Measurements from ENCODE around the gene MYMX.
A peak's percentile ranks its signal among the peaks of the same experiment; 100 is the strongest.

MYMX gene

DNA sequence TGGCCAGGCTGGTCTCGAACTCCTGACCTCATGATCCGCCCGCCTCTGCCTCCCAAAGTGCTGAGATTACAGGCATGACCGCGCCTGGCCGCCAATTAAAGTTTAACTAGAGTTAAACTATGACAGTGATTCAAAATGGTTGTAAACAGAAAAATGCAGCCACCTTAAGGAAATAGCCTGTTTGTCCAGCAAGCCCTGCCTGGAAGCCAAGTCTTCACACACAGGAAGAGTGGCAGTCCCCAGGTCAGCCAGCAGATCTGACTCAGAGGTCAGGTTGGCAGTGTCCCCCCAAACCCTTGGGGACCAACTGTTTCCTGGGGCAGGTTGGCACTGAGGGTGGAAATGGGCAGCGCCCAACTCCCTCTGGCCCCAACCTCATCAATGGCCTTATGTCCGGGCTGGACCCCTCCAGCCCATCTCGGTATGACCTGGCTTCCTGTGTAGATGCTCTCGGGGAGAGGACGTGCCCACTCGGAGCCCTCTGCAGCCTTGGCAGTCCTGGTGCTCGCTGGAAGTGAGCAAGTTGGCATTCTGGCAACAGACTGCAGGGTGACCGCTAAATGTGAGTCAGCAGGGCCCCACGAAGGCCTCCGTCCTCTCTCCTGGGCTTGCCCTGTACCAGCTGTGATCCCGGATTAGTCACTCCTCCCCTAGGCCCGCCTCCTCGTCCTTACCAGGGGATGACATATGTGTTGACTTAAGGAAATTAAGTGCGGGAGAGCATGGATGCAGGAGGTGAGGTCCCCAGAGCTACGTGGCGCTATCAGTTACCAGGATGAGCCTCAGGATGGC lies 20.5 kb downstream of the MYMX start:
- DNase-seq (ENCODE audit: insufficient read length) (no peak), FAIRE-seq (peak; percentile 96)
- TF ChIP-seq POLR2AphosphoS5 (IDR thresholded peaks at IDR 0.05; ENCODE audit: low read depth, low read length) = no peak
- TF ChIP-seq POLR2A (IDR thresholded peaks at IDR 0.05; ENCODE audit: low read depth, low read length) = peak; percentile 7; the same call in 1 of the 2 replicates
- TF ChIP-seq TAF1 (IDR thresholded peaks at IDR 0.05; ENCODE audit: borderline replicate concordance, low read depth, low read length) = no peak

DNA sequence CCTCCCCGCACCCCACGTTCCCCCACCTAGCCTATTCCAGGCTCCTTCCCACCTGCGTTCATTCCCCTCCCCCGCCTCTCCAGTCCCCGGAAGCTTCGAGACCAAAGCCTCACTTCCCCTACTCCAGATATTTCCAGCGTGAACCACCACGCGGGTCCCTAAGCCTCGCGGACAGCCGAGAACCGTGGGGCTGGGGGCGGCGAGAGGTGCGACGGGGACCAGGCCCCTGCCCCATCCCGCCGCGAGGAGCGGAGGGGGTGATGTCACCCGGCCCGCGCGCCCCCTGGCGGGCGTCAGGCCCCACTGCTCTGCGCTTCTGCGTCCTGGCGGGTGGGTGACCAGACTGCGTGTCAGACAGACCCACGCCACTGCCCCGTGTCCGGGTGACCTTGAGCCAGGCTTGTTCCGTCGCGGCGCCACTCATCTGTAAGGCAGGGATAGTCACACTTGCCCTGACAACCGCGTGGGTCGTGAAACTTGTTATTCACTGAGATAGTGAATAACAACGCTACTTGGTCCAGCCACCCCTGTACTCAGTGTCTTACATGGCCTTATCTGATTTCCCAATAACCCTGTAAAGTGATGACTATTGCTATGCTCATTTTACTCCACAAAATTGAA lies 21.2 kb downstream of the MYMX start:
- TF ChIP-seq POLR2A (IDR thresholded peaks at IDR 0.05; ENCODE audit: low read depth, low read length) = peak; percentile 45; the same call in 1 of the 2 replicates
- TF ChIP-seq TAF1 (IDR thresholded peaks at IDR 0.05; ENCODE audit: borderline replicate concordance, low read depth, low read length) = no peak
- no peak for TF ChIP-seq POLR2AphosphoS5 (IDR thresholded peaks at IDR 0.05; ENCODE audit: low read depth, low read length)
- FAIRE-seq (peak; percentile 82), DNase-seq (ENCODE audit: insufficient read length) (peak; percentile 84)

DNA sequence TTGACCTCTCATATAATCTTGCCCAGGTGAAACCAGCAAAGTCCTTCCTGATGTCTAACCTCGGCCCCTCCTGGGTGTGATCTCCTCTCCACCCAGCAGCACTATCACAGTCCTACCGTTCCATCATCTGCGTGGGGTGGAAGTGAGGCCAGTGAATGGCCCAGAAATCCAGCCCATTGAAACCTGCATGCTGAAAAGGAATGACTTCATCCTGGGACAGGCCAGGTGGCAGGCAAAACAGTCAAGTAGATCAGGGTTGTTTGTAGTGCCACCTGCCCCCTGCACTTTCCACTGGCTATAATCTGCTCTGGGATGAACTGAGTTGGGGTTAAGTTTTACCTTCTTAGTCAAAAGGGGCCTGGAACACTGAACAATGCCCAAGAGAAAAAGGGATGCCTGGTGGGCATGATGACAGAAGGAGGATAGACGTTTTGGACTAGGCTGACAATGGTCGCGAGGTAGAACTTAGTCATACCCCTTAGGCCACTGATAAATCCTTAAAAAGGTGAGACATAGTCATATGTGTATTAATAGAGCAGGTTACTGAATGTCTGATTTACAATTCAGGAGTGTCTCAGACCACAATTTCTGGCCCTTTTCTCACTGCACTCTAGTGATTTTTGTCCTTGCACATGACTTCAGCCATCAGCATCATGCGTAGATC lies 22.1 kb downstream of the MYMX start:
- DNase-seq (ENCODE audit: insufficient read length) (no peak), FAIRE-seq (no peak)
- no peak for TF ChIP-seq TAF1 (IDR thresholded peaks at IDR 0.05; ENCODE audit: borderline replicate concordance, low read depth, low read length)
- TF ChIP-seq POLR2A (IDR thresholded peaks at IDR 0.05; ENCODE audit: low read depth, low read length) = no peak
- TF ChIP-seq POLR2AphosphoS5 (IDR thresholded peaks at IDR 0.05; ENCODE audit: low read depth, low read length) = no peak

DNA sequence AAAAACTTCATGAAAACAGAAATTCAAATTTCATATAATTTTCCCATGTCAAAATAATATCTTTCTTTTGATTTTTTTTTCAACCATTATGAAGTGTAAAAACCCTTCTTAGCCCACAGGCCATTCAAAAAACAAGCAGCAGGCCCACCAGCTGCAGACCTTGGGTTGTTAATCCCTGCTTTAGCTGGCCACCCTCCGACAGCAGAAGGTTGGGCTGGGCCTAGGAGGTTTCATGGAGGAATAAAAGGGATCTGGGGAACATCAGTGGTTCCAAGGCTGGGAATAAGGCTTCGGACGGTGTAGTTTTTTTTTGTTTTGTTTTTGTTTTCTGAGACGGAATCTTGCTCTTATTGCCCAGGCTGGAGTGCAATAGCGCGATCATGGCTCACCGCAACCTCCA lies 26.6 kb downstream of the MYMX start:
- DNase-seq (ENCODE audit: insufficient read length) (no peak), FAIRE-seq (no peak)
- no peak for TF ChIP-seq POLR2A (IDR thresholded peaks at IDR 0.05; ENCODE audit: low read depth, low read length)
- no peak for TF ChIP-seq POLR2AphosphoS5 (IDR thresholded peaks at IDR 0.05; ENCODE audit: low read depth, low read length)
- no peak for TF ChIP-seq TAF1 (IDR thresholded peaks at IDR 0.05; ENCODE audit: borderline replicate concordance, low read depth, low read length)

DNA sequence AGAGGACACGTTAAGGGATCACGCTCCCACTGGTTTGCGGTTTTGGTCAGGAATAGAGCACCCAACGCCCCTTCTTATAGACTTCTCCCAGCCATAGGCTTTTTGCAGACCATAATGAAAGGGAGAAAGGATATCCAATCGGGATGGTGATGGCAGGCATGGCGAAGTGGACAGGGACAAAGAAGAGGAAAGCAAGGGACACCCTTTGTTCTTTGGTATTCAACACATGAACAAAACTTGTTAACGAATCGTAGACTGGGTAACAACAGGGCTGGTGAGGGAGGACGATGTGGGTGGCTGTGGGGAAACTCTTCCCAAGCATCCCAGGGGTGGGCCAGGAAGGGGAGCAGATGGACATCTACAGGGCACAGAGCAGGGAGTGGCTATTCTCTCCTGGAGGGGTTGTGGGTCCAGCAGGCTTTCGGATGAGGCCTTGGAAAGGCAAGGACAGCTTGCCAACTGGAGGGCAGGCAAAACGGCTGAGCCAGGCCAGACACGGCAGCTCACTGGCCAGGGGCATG lies 28.7 kb downstream of the MYMX start:
- DNase-seq (ENCODE audit: insufficient read length) (no peak), FAIRE-seq (peak; percentile 33)
- TF ChIP-seq POLR2A (IDR thresholded peaks at IDR 0.05; ENCODE audit: low read depth, low read length) (no peak), POLR2AphosphoS5 (IDR thresholded peaks at IDR 0.05; ENCODE audit: low read depth, low read length) (no peak), TAF1 (IDR thresholded peaks at IDR 0.05; ENCODE audit: borderline replicate concordance, low read depth, low read length) (no peak)

DNA sequence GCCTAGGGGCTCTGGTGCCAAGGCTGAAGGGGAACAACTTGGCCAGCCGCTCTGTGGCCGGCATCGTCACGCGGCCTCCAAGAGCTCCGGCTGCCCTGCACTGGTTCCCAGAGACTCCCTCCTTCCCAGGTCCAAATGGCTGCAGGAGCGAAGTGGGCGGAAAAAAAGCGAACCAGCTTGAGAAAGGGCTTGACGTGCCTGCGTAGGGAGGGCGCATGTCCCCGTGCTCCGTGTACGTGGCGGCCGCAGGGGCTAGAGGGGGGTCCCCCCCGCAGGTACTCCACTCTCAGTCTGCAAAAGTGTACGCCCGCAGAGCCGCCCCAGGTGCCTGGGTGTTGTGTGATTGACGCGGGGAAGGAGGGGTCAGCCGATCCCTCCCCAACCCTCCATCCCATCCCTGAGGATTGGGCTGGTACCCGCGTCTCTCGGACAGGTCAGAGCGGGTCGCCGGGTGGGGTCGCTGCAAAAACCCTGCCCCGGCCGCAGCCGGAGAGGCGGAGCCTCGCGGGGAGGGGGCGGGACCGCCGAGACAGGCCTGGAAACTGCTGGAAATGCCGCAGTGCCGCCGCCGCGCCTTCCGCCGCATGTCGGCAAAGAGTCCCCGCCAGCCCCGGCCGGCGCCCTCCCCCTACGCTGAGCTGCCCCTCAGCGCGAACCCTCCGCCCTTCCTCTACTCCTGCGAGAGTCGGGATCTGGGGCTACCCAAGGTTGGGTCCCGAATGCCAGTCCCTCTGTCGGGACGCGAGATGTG lies 29.4 kb downstream of the MYMX start:
- DNase-seq (ENCODE audit: insufficient read length) (peak; percentile 73), FAIRE-seq (peak; percentile 82)
- TF ChIP-seq POLR2A (IDR thresholded peaks at IDR 0.05; ENCODE audit: low read depth, low read length) (no peak), TAF1 (IDR thresholded peaks at IDR 0.05; ENCODE audit: borderline replicate concordance, low read depth, low read length) (0 out of 2 replicates have a peak, but pooled peaks have one; percentile 44)

DNA sequence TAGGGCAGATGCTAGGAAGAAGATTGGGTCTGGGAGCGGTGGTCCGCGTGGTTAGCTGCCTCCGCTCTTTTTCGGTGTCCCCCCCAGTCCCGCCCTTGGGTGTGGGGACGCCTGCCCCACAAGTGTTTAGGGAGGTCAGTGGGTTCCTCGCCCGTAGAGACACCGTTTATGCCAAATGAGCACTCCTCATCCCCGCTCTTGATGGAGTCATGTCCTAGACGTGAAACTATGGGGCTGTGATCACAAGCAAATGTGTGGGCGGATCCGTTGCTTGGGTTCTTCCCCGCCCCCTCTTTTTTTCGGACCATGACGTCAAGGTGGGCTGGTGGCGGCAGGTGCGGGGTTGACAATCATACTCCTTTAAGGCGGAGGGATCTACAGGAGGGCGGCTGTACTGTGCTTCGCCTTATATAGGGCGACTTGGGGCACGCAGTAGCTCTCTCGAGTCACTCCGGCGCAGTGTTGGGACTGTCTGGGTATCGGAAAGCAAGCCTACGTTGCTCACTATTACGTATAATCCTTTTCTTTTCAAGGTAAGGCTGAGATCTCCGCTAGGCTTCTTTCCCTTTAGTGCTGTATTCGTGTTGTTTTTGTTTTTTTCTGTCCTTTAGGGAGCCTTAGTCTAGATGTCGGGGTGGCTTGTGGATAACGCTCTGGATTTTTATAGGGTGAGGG lies 30.1 kb downstream of the MYMX start, which contains the start of gene HSP90AB1:
TSS of gene HSP90AB1 (plus strand) at position 439 of the 675 bp plus-strand sequence. CDS start 1,529 bp downstream, outside the sequence.
- DNase-seq (ENCODE audit: insufficient read length) (peak; percentile 87), FAIRE-seq (peak; percentile 91)
- TF ChIP-seq TAF1 (IDR thresholded peaks at IDR 0.05; ENCODE audit: borderline replicate concordance, low read depth, low read length) (peak; percentile 100), POLR2A (IDR thresholded peaks at IDR 0.05; ENCODE audit: low read depth, low read length) (peak; percentile 100), POLR2AphosphoS5 (IDR thresholded peaks at IDR 0.05; ENCODE audit: low read depth, low read length) (peak; percentile 100)

DNA sequence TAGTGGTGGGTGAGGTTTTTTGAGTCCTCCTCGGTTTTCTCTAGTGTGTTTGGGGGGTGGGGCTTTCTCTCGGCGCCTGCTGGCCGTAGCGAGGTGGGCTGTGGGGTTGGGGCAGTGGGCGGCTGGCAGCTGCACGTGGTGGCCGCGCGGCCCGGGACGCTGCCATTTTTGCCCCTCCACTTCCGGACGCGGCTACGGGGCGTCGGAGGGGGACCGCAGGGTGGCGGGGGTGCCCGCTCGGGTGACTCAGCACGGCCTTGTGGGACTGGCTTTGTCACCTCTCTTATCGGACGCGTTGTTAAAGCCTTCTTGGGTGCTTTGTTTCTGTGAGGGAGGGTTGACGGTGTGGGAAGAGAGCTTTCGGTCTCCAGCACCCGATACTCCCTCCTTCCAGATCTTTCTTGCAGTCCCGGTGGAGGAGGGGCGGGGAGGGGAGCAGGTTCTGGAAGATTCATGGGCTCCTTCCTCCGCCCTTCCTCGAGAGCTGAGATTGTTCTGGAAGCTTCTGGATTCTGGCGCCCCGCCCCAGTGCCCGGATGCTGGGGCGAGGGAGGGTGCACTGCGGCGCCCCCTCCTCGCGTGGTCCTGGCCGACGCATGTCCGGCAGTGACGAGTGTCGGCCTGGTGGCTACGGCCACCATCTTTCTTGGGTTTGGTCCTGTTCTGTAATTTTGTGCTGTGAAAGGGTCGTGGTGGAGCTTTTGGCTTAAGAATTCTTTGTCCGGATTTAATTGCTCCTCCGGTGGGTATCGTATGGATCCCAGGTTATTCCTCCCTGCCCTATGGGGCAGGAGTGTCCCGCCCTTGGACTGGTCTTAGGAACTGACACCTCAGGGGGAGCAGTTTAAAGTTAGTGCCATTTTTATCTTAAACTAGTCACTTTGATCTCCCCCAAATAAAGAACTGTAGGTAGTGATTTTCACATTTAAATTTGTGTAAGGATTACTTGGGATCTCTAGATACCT lies 30.9 kb downstream of the MYMX start:
- FAIRE-seq = peak; percentile 42
- DNase-seq (ENCODE audit: insufficient read length) = no peak
- TF ChIP-seq POLR2A (IDR thresholded peaks at IDR 0.05; ENCODE audit: low read depth, low read length) = no peak; the same call in 1 of the 2 replicates
- TF ChIP-seq POLR2AphosphoS5 (IDR thresholded peaks at IDR 0.05; ENCODE audit: low read depth, low read length) = no peak; the same call in 1 of the 2 replicates
- TF ChIP-seq TAF1 (IDR thresholded peaks at IDR 0.05; ENCODE audit: borderline replicate concordance, low read depth, low read length) = peak; percentile 33; the same call in 1 of the 2 replicates

DNA sequence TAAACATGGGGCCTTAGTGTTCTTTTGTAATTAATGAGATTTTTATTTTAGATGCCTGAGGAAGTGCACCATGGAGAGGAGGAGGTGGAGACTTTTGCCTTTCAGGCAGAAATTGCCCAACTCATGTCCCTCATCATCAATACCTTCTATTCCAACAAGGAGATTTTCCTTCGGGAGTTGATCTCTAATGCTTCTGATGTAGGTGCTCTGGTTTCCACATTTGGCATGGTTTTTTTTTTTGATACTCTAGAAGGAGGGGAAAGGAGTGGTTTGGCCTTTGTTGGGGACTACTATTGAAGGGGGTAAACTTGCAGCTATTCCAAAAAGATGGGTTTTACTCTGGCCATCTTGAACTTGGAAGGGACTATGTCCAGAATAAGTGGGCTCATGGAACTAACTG lies 31.9 kb downstream of the MYMX start:
- no peak for TF ChIP-seq POLR2AphosphoS5 (IDR thresholded peaks at IDR 0.05; ENCODE audit: low read depth, low read length)
- TF ChIP-seq TAF1 (IDR thresholded peaks at IDR 0.05; ENCODE audit: borderline replicate concordance, low read depth, low read length) = no peak
- no peak for TF ChIP-seq POLR2A (IDR thresholded peaks at IDR 0.05; ENCODE audit: low read depth, low read length)
- DNase-seq (ENCODE audit: insufficient read length) = no peak
- FAIRE-seq = no peak

All from GM12892 (cell line).